Stimulated activated CD4-positive, alpha-beta T cell treated with anti-CD3 and anti-CD28 coated beads, Interleukin-4, amount 100 ng/mL, for 4 hours (primary cell): ENCODE data around the gene PCDHGA2.

Source experiments
- DNase-seq, 2 experiments: peaks; one replicate each; pipeline ENCODE4 v3.0.0-alpha.2; 2020

PCDHGA2 gene

GRCh38 chr5:141383345-141383744 lies 44.8 kb downstream of the PCDHGA2 start:
- DNase-seq: no peak

GRCh38 chr5:141384471-141385267 lies 46.1 kb downstream of the PCDHGA2 start:
- DNase-seq: no peak

GRCh38 chr5:141387557-141388311 lies 49.2 kb downstream of the PCDHGA2 start, which contains the start of gene PCDHGB4:
PCDHGB4 (plus strand) TSS chr5:141387698; CDS start chr5:141387885, 187 bp downstream.
- DNase-seq: peak in 1 of 2 experiments; percentile 16

GRCh38 chr5:141388661-141389060 lies 50.1 kb downstream of the PCDHGA2 start:
- no peak for DNase-seq

- no peak for DNase-seq
These were observed 50.8 kb downstream of the PCDHGA2 start for GRCh38 chr5:141389153-141390042.

- no peak for DNase-seq
These were observed 54.1 kb downstream of the PCDHGA2 start, which contains the start of gene PCDHGA8 for GRCh38 chr5:141392429-141393198. PCDHGA8 (plus strand) TSS chr5:141392633; CDS start chr5:141392814, 181 bp downstream.
